ENCODE results near the gene ANXA11. TPM values are rescaled to one million over a fixed set of nuclear protein-coding genes. Genes with fewer than 3 reads are reported as not detected.

The ANXA11 gene
- total RNA-seq, 4 donors from 2014 or later: 126 to 213 (median 166) TPM

- Histone ChIP-seq H3K36me3 (peaks cover 22 to 89% (median 81%) of the 10 kb centered on the region in 4 donors), H3K4me1 (peaks cover 68 to 100% (median 83%) of the 10 kb centered on the region in 4 donors)
- 72% methylated on average over 9 of the region's 9 CpGs for WGBS
Measured at GRCh38 chr10:80159166-80159873, 46.0 kb downstream of the ANXA11 start.

GRCh38 chr10:80158598-80159127 lies 46.7 kb downstream of the ANXA11 start:
- DNase-seq (ENCODE audit: extremely low spot score): peak; percentile 96
- 29% methylated on average over 12 of the region's 14 CpGs for WGBS
- H3K4me3 ChIP-seq: no peak overlapping the region
- intact Hi-C loops (cut with DNase I): loop anchor here (5.0 kb wide), 1 partner anchor 49 kb away; the partner anchor contains the start of gene ANXA11
- H3K4me1 ChIP-seq: peaks cover 61 to 93% (median 77%) of the 10 kb centered on the region in 4 donors
- no peaks in the 10 kb centered on the region for H3K27me3 ChIP-seq
- H3K9me3 ChIP-seq: no peaks in the 10 kb centered on the region
- peak overlapping the region; percentile 75 to 87 (median 80) for H3K27ac ChIP-seq (replicated peaks in 1 of 4)
- no peak for TF ChIP-seq POLR2A (IDR thresholded peaks at IDR 0.05; ENCODE audit: low read depth)
- TF ChIP-seq EP300 (IDR thresholded peaks at IDR 0.05): peak; percentile 43
- TF ChIP-seq POLR2AphosphoS5 (IDR thresholded peaks at IDR 0.05): peak; percentile 82 to 88
- TF ChIP-seq CTCF (IDR thresholded peaks at IDR 0.05): peak in 1 of 3 experiments; percentile 6
- peaks cover 22 to 89% (median 80%) of the 10 kb centered on the region in 4 donors for H3K36me3 ChIP-seq

More at GRCh38 chr10:80159166-80159873, 46.0 kb downstream of the ANXA11 start:
- H3K4me3 ChIP-seq: no peak overlapping the region
- no peaks in the 10 kb centered on the region for H3K27me3 ChIP-seq
- DNase-seq (ENCODE audit: extremely low spot score): no peak
- H3K9me3 ChIP-seq: no peaks in the 10 kb centered on the region
- peak overlapping the region; percentile 75 to 87 (median 80) for H3K27ac ChIP-seq (replicated peaks in 1 of 4)
- no peak for TF ChIP-seq POLR2AphosphoS5 (IDR thresholded peaks at IDR 0.05)
- TF ChIP-seq CTCF (IDR thresholded peaks at IDR 0.05): no peak
- TF ChIP-seq POLR2A (IDR thresholded peaks at IDR 0.05; ENCODE audit: low read depth): no peak
- TF ChIP-seq EP300 (IDR thresholded peaks at IDR 0.05): no peak
- intact Hi-C loops (cut with DNase I): loop anchor here (5.0 kb wide), 1 partner anchor 48 kb away; the partner anchor contains the start of gene ANXA11

GRCh38 chr10:80158126-80158525 lies 47.2 kb downstream of the ANXA11 start:
- H3K27me3 ChIP-seq: no peaks in the 10 kb centered on the region
- peaks cover 56 to 88% (median 72%) of the 10 kb centered on the region in 4 donors for H3K4me1 ChIP-seq
- no peaks in the 10 kb centered on the region for H3K9me3 ChIP-seq
- no peak for DNase-seq (ENCODE audit: extremely low spot score)
- WGBS: 55% methylated on average over 5 of the region's 5 CpGs
- peak overlapping the region; percentile 75 to 87 (median 80) for H3K27ac ChIP-seq (replicated peaks in 1 of 4)
- intact Hi-C loops (cut with DNase I): loop anchor here (5.0 kb wide), 1 partner anchor 49 kb away; the partner anchor contains the start of gene ANXA11
- H3K4me3 ChIP-seq: no peak overlapping the region
- TF ChIP-seq EP300 (IDR thresholded peaks at IDR 0.05): no peak
- TF ChIP-seq POLR2AphosphoS5 (IDR thresholded peaks at IDR 0.05): no peak
- TF ChIP-seq POLR2A (IDR thresholded peaks at IDR 0.05; ENCODE audit: low read depth): no peak
- TF ChIP-seq CTCF (IDR thresholded peaks at IDR 0.05): no peak
- peaks cover 22 to 89% (median 80%) of the 10 kb centered on the region in 4 donors for H3K36me3 ChIP-seq

- Histone ChIP-seq H3K4me1 (peaks cover 53 to 82% (median 67%) of the 10 kb centered on the region in 4 donors), H3K27ac (replicated peaks in 1 of 4) (peak overlapping the region; percentile 75 to 87 (median 80)), H3K36me3 (peaks cover 22 to 89% (median 79%) of the 10 kb centered on the region in 4 donors), H3K9me3 (no peaks in the 10 kb centered on the region), H3K27me3 (no peaks in the 10 kb centered on the region), H3K4me3 (no peak overlapping the region)
- no peak for TF ChIP-seq POLR2A (IDR thresholded peaks at IDR 0.05; ENCODE audit: low read depth)
- 94% methylated on average over 7 of the region's 14 CpGs for WGBS
- DNase-seq (ENCODE audit: extremely low spot score): no peak
- intact Hi-C loops (cut with DNase I): loop anchor here (5.0 kb wide), 1 partner anchor 50 kb away; the partner anchor contains the start of gene ANXA11
Measured at GRCh38 chr10:80157561-80157960, 47.8 kb downstream of the ANXA11 start.

- peaks cover 40 to 68% (median 56%) of the 10 kb centered on the region in 4 donors for H3K4me1 ChIP-seq
- no peak for TF ChIP-seq CTCF (IDR thresholded peaks at IDR 0.05)
- TF ChIP-seq EP300 (IDR thresholded peaks at IDR 0.05): no peak
- TF ChIP-seq POLR2AphosphoS5 (IDR thresholded peaks at IDR 0.05): no peak
- no peak for TF ChIP-seq POLR2A (IDR thresholded peaks at IDR 0.05; ENCODE audit: low read depth)
- DNase-seq (ENCODE audit: extremely low spot score): no peak
- no peak overlapping the region for H3K4me3 ChIP-seq
- intact Hi-C loops (cut with DNase I): loop anchor here (5.0 kb wide), 1 partner anchor 51 kb away; the partner anchor contains the start of gene ANXA11
- H3K27me3 ChIP-seq: no peaks in the 10 kb centered on the region
- no peaks in the 10 kb centered on the region for H3K9me3 ChIP-seq
- H3K36me3 ChIP-seq: peaks cover 12 to 89% (median 79%) of the 10 kb centered on the region in 4 donors
- 95% methylated on average over 5 of the region's 5 CpGs for WGBS
- H3K27ac ChIP-seq (replicated peaks in 1 of 4): peak overlapping the region; percentile 76 to 88 (median 85)
Measured at GRCh38 chr10:80156216-80156615, 49.1 kb downstream of the ANXA11 start.

All from esophagus muscularis mucosa (tissue), 4 donors.